Nucleus accumbens (tissue), 56 donors: ENCODE data around the gene HIVEP3.
A peak's percentile ranks its signal among the peaks of the same experiment; 100 is the strongest.

Experiments used
- DNase-seq, 56 donors: peaks; one replicate each; lab custom pipeline; 2025; lab: John Stamatoyannopoulos, UW

The HIVEP3 gene

GRCh38 chr1:41876576-41877445, 41.9 kb downstream of the HIVEP3 start:
- peak in 1 of 56 donors; percentile 25 for DNase-seq

- DNase-seq: no peak
These were observed 43.2 kb downstream of the HIVEP3 start for GRCh38 chr1:41875487-41875886.

GRCh38 chr1:41874903-41875411, 43.8 kb downstream of the HIVEP3 start:
- DNase-seq: peak in 3 of 56 donors; percentile 20 to 52 (median 35)

- no peak for DNase-seq
These were observed 44.5 kb downstream of the HIVEP3 start for GRCh38 chr1:41874151-41874719.

- DNase-seq: no peak
These were observed 46.6 kb downstream of the HIVEP3 start for GRCh38 chr1:41872074-41872473.

- DNase-seq: no peak
These were observed 48.6 kb downstream of the HIVEP3 start for GRCh38 chr1:41870076-41870562.

GRCh38 chr1:41868241-41868998, 50.3 kb downstream of the HIVEP3 start:
- no peak for DNase-seq

- DNase-seq: no peak
These were observed 52.4 kb downstream of the HIVEP3 start for GRCh38 chr1:41866285-41866684.

- no peak for DNase-seq
These were observed 54.2 kb downstream of the HIVEP3 start for GRCh38 chr1:41864471-41865040.

- DNase-seq: no peak
These were observed 55.0 kb downstream of the HIVEP3 start for GRCh38 chr1:41863718-41864117.

- DNase-seq: peak in 32 of 56 donors; percentile 5 to 68 (median 30)
These were observed 56.1 kb downstream of the HIVEP3 start for GRCh38 chr1:41862384-41863221.

- DNase-seq: peak in 1 of 56 donors; percentile 8
These were observed 57.0 kb downstream of the HIVEP3 start for GRCh38 chr1:41861535-41862383.

- no peak for DNase-seq
These were observed 58.0 kb downstream of the HIVEP3 start for GRCh38 chr1:41860771-41861170.

GRCh38 chr1:41860214-41860613, 58.5 kb downstream of the HIVEP3 start:
- no peak for DNase-seq

GRCh38 chr1:41859686-41860085, 59.0 kb downstream of the HIVEP3 start:
- DNase-seq: no peak

GRCh38 chr1:41856944-41857285, 61.8 kb downstream of the HIVEP3 start:
- DNase-seq: peak in 3 of 56 donors; percentile 7 to 13 (median 7)

GRCh38 chr1:41856151-41856943, 62.4 kb downstream of the HIVEP3 start:
- no peak for DNase-seq

GRCh38 chr1:41855713-41856112, 63.0 kb downstream of the HIVEP3 start:
- DNase-seq: no peak
